Stimulated activated CD8-positive, alpha-beta memory T cell treated with anti-CD3 and anti-CD28 coated beads, Interleukin-4, amount 100 ng/mL, for 4 hours (primary cell): ENCODE measurements around the gene CERS2.
"Not testable (repeated sequence)": the region's sequence is repeated elsewhere in the genome, so short reads cannot be mapped to it uniquely, and the experiment has no call there.

Experiments used
- DNase-seq, 2 donors: peaks; one replicate each; pipeline ENCODE4 v3.0.0-alpha.2; 2020; ENCODE audit warnings: low read depth in 2 of 2, low spot score in 1 of 2

CERS2 gene

DNA sequence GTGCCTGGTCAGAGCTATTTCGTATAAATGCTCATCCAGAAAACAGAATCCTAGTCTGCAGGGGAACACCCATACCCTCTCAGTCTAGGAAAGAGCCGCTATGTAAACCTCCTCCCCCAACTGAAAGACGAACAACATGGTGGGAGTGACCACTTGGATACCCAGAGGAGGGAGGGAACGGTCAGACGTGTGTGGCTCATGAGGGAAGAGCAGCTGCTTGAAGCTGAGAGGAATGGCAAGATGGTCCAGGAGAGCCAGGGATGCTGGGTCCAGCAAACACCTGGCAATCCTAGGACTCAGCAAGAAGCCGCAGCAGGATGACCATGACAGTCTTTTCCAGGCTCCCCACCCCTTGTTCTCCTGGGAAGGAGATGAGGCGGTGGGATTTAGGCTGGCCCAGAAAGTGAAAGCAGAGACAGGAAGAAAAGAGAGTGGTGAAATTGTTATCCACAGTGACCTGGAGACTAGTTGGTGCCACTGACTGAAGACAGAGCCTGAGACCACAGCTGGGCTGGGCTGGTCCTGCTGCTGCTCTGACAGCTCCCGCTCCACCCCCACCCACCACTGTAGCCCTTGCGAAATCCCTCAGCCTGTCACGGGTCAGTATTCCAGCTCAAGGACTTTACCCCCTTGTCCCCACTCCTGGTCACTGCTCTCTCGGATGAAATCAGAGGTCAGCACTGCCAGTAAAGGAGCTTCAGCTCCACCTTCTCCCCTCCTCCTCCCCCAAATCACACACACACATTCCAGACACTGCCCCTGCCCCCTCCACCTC is 3.6 kb downstream of the CERS2 start:
- no peak for DNase-seq

DNA sequence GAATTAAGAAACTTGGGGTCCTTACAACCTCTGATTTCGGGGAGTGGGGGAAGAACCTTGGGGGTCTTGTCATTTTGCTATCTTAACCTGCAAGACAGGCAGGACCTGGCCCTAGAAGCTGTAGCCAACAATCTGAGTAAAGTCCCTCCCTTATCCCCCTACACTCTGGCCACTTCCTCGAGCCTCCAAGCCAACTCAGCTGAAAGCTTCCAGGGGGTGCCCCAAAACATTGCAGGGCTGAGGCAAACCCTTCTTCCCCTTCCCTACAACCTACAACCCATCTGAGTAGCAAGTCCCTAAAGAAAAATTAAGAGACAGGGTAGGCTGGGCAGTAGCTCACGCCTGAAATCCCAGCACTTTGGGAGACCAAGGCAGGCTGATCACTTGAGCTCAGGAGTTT is 5.0 kb downstream of the CERS2 start:
- DNase-seq = no peak

DNA sequence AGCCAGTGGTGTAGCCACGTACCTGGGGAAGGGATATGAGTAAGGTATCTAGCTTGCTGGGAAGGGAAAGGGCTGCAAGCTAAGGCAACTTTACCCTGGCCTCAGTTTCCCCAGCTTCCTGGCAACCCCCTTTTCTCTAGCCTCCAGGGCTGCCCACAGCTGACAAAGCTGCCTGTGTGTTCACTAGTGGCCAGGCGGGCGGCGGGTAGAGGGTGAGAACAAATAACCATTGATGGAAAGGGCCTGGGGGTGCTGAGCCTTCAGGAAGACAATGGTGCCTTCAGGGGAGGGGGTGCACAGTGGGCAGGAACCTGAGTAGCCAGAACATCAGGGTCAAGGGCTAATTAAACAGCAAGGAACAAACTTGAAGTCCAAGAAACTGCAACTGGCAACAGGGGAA is 6.1 kb downstream of the CERS2 start:
- no peak for DNase-seq

DNA sequence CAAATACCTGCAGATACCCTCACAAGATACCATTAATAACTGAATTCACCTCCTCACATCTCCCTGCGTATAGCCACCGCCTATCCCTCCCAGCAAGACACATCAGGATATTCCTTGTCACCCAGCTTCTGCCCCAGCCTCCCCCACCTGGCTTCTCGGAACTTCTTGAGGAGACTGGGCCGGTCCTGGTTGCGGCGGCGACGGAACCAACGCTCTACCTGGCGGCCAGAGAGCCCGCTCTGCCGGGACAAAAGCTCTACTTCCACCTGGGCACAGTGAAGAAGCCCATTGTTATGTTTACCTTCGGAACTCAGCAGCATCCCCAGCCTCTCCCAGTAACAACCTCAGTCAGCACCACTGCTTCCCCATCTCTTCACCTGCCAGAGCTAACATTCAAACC is 6.7 kb downstream of the CERS2 start:
- DNase-seq = no peak

DNA sequence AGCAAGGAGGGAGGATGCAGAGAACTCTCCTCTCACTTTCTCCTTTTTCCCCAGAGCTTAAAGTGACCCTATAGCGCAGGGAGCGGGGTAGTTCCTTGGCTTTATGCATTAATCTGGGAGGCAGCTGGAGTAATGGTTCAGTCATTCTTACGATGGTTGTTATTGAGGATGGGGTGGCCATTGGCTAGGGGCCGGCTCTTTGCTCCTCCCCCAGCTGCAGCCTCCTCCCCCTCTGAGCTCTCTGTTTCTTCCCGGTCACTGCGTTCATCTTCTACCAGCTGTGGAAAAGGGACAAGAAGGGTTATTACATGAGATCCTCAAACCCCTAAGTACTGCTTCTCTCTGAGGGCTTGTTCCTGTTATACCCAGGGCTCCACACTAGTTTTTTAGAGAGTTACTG is 8.6 kb downstream of the CERS2 start:
- no peak for DNase-seq

DNA sequence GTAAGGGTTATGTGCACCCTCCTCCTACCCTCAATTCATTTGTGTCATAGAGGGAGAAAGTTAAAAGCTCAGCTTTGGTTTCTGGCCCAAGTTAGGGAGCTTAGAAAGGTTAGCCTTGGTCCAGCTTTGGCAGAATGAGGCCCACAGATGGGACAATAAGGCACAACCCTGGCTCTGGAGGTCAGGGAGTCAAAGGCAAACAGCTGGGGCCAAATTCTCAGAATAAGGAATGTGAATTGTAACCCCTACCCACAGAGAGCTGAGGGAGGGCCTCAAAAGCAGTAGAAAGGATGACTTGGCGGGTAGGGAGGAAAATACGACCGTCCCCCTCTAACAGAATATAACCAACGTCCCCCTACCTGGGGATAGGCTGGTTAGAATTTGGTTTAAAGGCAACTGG is 9.0 kb downstream of the CERS2 start:
- DNase-seq = no peak

DNA sequence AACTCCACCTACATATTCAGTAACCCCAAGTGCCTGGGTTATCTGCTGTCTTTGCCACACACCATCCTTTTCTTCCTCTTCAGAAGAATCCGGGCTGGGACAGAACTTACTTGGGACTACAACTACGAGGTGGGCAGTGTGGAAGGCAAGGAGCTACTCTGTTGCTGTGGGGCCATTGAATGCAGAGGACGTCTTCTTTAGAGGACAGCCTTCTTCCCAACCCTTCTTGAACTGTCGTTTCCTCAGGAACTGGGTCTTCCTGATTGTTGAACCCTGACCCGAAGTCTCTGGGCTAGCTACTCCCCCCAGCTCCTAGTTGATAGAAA is 10.5 kb downstream of the CERS2 start:
- DNase-seq = no peak

DNA sequence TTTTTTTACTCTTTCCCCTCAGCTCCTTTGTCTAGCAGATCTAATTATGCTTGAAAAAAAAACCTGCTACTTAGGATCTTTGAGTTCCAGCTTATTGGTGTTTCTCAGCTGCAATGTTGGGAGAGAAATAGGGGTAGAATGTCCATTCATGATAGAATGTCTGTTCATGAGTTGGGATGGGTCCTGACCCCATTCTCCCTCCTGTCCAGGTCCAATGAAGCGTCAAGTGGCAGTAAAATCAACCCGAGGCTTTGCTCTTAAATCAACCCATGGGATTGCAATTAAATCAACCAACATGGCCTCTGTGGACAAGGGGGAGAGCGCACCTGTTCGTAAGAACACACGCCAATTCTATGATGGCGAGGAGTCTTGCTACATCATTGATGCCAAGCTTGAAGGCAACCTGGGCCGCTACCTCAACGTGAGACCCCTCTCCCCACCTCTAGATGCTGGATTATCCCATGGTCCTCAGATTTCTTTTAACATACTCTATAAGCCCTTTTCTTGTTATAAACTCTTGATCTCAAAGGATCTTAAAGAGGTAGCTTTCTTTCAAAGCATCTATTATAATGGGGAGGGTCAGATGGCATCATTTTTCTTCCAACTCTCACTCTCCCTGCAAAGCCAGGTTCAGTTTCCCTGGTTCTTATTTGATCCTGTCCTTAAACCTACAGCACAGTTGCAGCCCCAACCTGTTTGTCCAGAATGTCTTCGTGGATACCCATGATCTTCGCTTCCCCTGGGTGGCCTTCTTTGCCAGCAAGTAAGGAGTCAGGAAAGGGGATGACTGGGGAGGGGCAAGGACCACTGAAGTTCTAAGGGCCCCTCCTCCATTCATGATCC is 11.1 kb downstream of the CERS2 start:
- no peak for DNase-seq

DNA sequence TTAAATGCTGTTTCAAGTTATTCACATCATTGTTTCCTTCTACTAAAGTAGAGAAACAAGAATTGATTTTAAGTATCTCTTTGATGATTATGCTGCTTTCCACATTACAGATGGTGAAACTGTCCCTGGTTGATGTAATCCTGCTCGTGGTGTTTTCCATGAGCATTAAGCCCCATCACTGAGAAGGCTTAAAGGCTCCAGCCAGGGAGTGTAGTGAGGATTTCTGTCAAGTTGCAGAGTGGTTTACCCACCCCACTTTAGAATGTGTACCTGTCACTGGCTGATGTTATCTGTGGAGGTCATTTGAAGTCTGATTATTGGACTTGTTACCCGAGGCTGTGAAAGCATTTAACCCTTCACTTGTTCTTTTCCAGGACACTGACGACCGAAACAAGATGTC is 12.9 kb downstream of the CERS2 start:
- DNase-seq = no peak

DNA sequence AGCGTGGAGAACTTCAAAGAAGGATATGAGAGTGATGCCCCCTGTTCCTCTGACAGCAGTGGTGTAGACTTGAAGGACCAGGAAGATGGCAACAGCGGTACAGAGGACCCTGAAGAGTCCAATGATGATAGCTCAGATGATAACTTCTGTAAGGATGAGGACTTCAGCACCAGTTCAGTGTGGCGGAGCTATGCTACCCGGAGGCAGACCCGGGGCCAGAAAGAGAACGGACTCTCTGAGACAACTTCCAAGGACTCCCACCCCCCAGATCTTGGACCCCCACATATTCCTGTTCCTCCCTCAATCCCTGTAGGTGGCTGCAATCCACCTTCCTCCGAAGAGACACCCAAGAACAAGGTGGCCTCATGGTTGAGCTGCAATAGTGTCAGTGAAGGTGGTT is 14.0 kb downstream of the CERS2 start:
- no peak for DNase-seq

DNA sequence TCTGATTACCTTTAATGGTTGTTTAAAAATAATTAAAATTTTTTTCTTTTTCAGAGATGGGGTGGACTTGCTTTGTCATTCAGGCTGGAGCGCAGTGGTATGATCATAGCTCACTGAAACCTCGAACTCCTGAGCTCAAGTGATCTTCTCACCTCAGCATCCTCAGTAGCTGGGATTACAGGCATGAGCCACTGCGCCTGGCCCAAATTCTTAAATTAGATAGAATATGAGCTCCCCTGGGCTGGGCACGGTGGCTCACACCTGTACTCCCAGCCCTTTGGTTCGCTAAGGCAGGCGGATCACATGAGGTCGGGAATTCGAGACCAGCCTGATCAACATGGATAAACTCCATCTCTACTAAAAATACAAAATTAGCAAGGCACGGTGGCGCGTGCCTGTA is 17.0 kb downstream of the CERS2 start:
- no peak for DNase-seq

DNA sequence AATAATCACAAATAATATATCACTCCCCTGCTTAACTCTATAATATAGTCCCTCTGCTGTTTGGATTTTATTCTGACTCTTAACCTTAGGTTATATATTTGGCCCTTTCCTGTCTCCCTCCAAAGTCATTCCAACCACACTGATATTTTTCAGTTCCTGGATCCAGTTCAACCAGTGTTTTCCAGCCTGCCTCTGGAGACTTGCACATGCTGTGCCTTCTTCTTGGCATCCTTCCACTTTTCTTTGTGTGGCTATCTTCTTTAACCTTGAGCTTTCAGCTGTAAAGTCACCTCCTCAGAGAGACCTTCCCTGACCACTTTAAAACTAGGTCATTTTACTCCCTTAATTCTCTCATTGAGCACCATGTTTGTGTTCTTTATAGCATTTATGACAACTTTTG is 19.4 kb downstream of the CERS2 start:
- DNase-seq = no peak

DNA sequence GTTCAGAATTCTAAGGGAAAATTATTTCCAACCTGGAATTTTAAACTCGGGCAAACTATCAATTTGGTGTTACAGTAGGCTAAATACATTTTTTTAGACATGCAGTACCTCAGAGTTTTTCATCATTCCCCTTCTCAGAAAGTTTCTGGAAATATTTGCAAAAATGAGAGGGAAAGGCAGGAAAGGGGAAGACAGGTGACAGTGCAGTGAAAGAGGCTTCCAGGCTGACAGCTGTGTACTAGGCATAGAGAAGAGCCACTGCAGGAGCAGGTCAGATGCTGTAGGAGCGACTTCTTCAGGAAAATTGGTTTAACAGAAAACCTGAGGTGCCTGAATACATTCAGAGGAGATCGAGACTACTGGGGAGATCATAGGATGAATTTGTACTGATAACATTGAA is 19.9 kb downstream of the CERS2 start:
- no peak for DNase-seq

DNA sequence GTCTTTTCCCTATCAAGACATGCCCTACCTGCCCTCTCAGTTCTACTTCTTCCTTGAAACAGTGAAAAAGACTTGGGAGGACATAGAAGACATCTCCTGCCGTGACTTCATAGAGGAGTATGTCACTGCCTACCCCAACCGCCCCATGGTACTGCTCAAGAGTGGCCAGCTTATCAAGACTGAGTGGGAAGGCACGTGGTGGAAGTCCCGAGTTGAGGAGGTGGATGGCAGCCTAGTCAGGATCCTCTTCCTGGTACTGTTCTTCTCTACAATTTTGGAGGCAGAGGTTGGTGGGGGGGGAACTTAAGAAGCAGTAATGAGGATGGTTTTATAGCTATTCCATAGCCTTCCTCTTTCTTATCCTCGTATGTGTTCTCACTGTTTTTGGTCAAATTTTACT is 29.8 kb downstream of the CERS2 start:
- DNase-seq = no peak

DNA sequence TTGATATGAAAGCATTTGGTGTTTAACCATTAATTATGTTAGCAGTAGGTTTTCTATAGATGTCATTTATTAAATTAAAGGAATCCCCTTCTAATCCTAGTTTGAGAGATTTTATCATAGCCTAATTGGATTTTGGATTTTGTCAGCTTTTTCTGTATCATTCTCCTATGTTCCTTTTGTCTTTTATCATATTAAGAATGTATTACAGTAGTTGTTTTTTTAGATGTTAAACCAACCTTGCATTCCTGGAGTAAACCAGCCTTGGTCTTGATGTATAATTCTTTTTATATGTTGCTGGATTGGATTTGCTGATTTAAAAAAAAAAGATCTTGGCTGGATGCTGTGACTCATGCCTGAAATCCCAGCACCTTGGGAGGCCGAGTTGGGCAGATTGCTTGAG is 42.9 kb downstream of the CERS2 start:
- no peak for DNase-seq

DNA sequence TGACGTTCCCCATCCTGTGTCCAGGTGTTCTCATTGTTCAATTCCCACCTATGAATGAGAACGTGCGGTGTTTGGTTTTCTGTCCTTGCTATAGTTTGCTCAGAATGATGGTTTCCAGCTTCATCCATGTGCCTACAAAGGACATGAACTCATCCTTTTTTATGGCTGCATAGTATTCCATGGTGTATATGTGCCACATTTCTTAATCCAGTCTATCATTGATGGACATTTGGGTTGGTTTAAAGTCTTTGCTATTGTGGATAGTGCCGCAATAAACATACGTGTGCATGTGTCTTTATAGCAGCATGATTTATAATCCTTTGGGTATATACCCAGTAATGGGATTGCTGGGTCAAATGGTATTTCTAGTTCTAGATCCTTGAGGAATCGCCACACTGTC is 45.9 kb downstream of the CERS2 start:
- not testable (repeated sequence) for DNase-seq

DNA sequence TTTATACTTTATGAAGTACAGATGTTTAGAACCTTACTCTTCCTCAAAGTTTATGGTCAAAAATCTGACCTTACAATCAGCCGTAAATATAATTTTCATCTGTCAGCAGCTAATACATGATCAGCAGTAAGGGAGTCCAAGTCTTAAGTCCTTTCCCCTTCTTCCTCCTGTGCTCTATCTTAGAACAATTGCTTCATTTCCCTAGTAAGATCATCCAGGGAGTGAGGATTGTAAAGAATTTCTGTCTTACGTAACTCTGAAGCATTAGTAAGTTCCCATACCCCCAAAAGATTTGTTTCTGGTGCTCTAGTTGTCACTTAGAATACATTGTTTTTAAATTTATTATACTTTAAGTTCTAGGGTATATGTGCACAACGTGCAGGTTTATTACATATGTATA is 46.3 kb downstream of the CERS2 start:
- no peak for DNase-seq

DNA sequence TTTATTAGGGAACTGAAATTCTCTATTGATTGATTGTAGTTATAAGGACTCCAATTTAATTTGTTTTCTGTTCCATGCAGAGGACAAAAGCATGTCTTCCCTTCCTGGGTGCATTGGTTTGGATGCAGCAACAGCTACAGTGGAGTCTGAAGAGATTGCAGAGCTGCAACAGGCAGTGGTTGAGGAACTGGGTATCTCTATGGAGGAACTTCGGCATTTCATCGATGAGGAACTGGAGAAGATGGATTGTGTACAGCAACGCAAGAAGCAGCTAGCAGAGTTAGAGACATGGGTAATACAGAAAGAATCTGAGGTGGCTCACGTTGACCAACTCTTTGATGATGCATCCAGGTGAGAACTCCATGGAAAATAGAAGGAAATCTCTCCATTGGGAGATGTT is 47.0 kb downstream of the CERS2 start:
- no peak for DNase-seq

DNA sequence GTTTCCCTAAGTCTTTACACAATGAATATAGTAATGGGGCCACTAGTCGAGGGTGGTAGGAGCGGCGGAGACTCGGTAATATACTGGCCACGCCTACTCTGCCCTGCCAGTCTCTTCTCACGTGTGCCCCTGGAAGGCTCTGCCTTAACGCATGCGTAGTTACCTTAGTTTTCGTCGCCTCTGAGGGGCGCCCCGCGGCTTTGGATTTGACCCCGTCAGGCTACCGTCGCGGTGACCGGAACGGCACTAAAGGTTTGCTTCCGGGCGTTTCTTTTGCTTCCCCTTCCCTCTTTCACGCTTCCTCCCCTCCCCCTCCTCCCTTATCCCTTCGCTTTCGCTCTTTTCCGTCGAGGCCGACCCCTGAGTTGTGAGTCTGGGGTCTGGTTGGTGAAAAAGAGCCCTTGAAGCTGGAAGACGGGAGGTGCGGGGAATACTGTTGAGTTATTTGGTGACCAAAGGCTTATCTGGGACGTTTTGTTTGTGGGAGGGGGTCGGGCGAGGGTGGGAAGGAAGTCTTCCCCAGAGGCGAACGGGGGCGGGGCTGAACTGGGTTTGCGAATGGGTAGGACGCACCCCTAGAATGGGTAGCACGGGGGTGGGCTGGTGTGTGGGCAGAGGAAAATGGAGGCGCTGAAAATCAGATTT is 48.4 kb downstream of the CERS2 start, which contains the start of gene SETDB1:
Gene SETDB1, plus strand, starts transcription at position 267 of the 645 bp plus-strand sequence. CDS start 1,352 bp downstream, outside the sequence.
- DNase-seq = peak; percentile 85 to 89

DNA sequence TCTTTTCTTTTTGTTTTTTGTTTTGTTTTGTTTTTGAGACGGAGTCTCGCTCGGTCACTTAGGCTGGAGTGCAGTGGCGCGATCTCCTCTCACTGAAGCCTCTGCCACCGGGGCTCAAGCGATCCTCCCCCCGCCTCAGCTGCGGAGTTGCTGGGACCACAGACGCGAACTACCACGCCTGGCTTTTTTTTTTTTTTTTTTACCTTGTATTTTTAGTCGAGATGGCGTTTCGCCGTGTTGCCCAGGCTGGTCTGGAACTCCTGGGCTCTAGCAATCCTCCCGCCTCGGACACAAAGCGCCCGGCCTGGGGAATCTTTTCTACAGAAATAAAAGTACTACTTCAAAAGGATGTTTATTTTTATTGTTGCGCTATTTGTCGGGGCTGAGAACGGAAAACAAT is 49.6 kb downstream of the CERS2 start:
- no peak for DNase-seq

DNA sequence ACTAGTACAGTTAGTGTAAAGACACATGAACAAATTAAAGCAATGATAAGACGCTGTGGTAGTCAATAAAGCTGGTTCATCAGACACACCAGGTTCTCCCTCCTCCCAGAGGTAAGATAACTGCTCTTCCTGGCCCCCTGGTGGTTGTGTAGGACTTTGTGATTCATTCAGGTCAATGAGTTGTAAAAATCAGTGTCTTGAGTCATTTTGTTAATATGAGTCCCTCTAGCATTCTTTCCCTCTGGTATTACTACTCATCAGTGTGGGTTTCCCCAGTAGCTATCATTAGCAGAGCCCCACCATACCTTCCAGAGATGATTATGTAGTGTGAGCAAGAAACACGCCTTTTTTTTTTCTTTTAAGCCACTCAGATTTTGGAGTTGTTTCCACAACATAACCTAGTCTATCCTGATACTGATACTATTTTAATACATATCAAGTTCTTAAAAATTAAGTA is 52.1 kb downstream of the CERS2 start:
- DNase-seq = peak; percentile 57 to 65

DNA sequence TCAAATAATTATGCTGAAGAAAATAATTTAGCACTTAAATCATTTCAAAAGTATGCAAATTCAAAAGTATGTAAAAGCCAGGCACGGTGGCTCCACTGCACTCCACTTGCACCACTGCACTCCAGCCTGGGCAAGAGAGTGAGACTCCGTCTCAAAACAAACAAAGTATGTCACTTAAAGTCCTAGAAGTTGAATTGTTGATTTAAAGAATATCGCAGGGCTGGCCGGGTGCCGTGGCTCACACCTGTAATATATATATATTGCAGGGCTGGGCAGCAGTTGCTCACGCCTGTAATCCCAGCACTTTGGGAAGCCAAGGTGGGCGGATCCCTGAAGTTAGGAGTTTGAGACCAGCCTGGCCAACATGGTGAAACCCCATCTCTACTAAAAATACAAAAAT is 57.2 kb downstream of the CERS2 start:
- no peak for DNase-seq
